ENCODE measurements around the gene ABHD14A. TPM values are rescaled to one million over a fixed set of nuclear protein-coding genes. Genes with fewer than 3 reads are reported as not detected.

The ABHD14A gene
- total and polyA plus RNA-seq, 4 experiments from 2014 or later, result 23.7 to 136 (median 60.0) TPM

DNA sequence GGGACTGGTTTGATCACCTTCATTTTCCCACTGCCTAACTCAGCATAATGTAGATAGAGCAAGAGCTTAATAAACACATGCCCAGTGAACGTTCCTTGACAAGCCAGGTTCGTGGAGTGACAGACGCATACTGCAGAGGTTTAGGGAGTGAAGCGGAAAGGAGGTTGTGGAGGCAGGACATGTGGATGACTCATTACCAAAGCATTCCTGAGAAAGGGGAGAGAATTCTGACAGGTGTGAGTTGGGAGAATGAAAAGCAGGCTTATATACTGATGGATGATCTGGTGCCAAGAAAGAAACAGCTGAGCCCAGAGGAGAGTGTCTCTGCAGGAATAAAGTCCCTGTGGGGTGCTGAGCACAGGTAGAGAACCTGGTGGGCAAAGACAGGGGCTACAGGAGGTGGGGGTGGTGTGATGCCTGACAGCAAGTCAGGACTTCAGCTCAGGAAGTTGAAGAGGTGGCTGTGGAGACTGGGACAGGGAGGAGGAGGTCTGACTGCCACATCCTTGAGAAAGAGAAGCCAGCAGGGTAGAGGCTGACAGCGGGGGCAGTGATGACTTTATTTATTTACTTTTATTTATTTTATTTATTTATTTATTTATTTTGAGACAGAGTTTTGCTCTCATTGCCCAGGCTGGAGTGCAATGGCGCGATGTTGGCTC, 23.2 kb downstream of the ABHD14A start:
- peaks cover 15 to 22% of the 10 kb centered on the region in 2 donors for H3K36me3 Mint-ChIP-seq
- no peaks in the 10 kb centered on the region for H3K27me3 Mint-ChIP-seq
- H3K9me3 Mint-ChIP-seq, result no peaks in the 10 kb centered on the region
- DNase-seq, result no peak
- Histone ChIP-seq H3K4me1 (ENCODE audit: insufficient read depth, low read length) (peaks cover 36% of the 10 kb centered on the region), H3K9me3 (ENCODE audit: control insufficient read depth in 1 of 2, low read length in 2 of 2) (no peaks in the 10 kb centered on the region), H3K27ac (ENCODE audit: low read depth, low read length) (no peak overlapping the region), H3K27me3 (ENCODE audit: insufficient read depth, low read length) (no peaks in the 10 kb centered on the region), H3K4me3 (ENCODE audit: low read length in 2 of 2) (no peak overlapping the region), H3K36me3 (ENCODE audit: insufficient read depth, low read length) (peaks cover 13% of the 10 kb centered on the region)
- intact Hi-C loops (cut with micrococcal nuclease), result loop anchor here (5.0 kb wide), 1 partner anchor 496 kb away; the partner anchor contains the start of gene DCAF1
- H3K27ac Mint-ChIP-seq, result no peak overlapping the region
- H3K4me1 Mint-ChIP-seq, result peaks cover 16 to 36% (median 27%) of the 10 kb centered on the region in 4 donors
- ChIA-PET POLR2A (ENCODE audit: partially characterized antibody) (interaction anchor here (0.6 to 1.4 kb wide), 2 partner anchors 55 to 414 kb away, joined by 3 read pairs; no protein-coding TSS in a partner anchor), CTCF (ENCODE audit: partially characterized antibody) (interaction anchor here (1.0 to 1.4 kb wide), 4 partner anchors 15 to 147 kb away, joined by 3 to 7 read pairs (median 4); partner anchors contain the start of genes ACY1 and DUSP7)
- no peak overlapping the region for H3K4me3 Mint-ChIP-seq

GRCh38 chr3:51998774-51999173, 23.9 kb downstream of the ABHD14A start:
- Mint-ChIP-seq H3K36me3 (peaks cover 14 to 18% of the 10 kb centered on the region in 2 donors), H3K27me3 (no peaks in the 10 kb centered on the region), H3K27ac (no peak overlapping the region), H3K9me3 (no peaks in the 10 kb centered on the region), H3K4me1 (peaks cover 16 to 31% (median 22%) of the 10 kb centered on the region in 4 donors), H3K4me3 (no peak overlapping the region)
- peaks cover 31% of the 10 kb centered on the region for H3K4me1 ChIP-seq (ENCODE audit: insufficient read depth, low read length)
- H3K4me3 ChIP-seq (ENCODE audit: low read length in 2 of 2), result no peak overlapping the region
- H3K36me3 ChIP-seq (ENCODE audit: insufficient read depth, low read length), result peaks cover 12% of the 10 kb centered on the region
- DNase-seq, result no peak
- CTCF ChIA-PET (ENCODE audit: partially characterized antibody), result interaction anchor here (1.0 to 1.4 kb wide), 2 partner anchors 56 to 146 kb away, joined by 3 to 7 read pairs; no protein-coding TSS in a partner anchor
- H3K27ac ChIP-seq (ENCODE audit: low read depth, low read length), result no peak overlapping the region
- no peaks in the 10 kb centered on the region for H3K27me3 ChIP-seq (ENCODE audit: insufficient read depth, low read length)
- intact Hi-C loops (cut with micrococcal nuclease), result loop anchor here (5.0 kb wide), 1 partner anchor 496 kb away; the partner anchor contains the start of gene DCAF1
- POLR2A ChIA-PET (ENCODE audit: partially characterized antibody), result interaction anchor here (1.4 kb wide), 1 partner anchor 54 kb away, joined by 3 read pairs; no protein-coding TSS in a partner anchor
- no peaks in the 10 kb centered on the region for H3K9me3 ChIP-seq (ENCODE audit: control insufficient read depth in 1 of 2, low read length in 2 of 2)

DNA sequence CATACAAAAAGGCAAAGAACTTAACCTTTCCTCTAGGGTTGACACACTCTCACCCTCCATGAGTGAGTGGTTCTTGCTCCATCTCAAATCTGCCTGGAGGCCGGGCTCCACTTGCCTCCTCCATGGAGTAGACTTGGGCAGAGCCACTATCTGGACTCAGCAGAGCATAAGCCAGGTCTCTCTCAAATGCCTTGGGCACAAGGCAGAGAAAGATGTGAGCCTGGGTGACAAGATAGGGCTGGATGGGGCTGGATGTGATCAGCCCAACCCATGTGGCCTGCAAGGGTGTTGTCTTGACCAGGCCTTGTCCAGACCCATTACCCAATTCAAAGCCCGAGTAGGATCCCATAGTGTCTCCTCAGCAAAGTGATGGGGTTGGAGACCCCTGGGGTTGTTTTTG, 25.0 kb downstream of the ABHD14A start:
- H3K4me1 Mint-ChIP-seq, result peaks cover 9 to 20% (median 13%) of the 10 kb centered on the region in 4 donors
- Histone ChIP-seq H3K36me3 (ENCODE audit: insufficient read depth, low read length) (peaks cover 2% of the 10 kb centered on the region), H3K27ac (ENCODE audit: low read depth, low read length) (no peak overlapping the region), H3K9me3 (ENCODE audit: control insufficient read depth in 1 of 2, low read length in 2 of 2) (no peaks in the 10 kb centered on the region), H3K27me3 (ENCODE audit: insufficient read depth, low read length) (no peaks in the 10 kb centered on the region), H3K4me1 (ENCODE audit: insufficient read depth, low read length) (peaks cover 21% of the 10 kb centered on the region), H3K4me3 (ENCODE audit: low read length in 2 of 2) (no peak overlapping the region)
- POLR2A ChIA-PET (ENCODE audit: partially characterized antibody), result no interaction called here
- intact Hi-C loops (cut with micrococcal nuclease), result loop anchor here (5.0 kb wide), 2 partner anchors 337 to 498 kb away; partner anchors contain the start of gene DCAF1
- H3K9me3 Mint-ChIP-seq, result no peaks in the 10 kb centered on the region
- CTCF ChIA-PET (ENCODE audit: partially characterized antibody), result interaction anchor here (0.6 to 10.6 kb wide), 4 partner anchors 55 to 588 kb away, joined by 3 to 147 read pairs (median 114); partner anchors contain the start of gene DUSP7
- H3K27me3 Mint-ChIP-seq, result no peaks in the 10 kb centered on the region
- DNase-seq, result no peak
- H3K36me3 Mint-ChIP-seq, result peaks cover 4 to 7% of the 10 kb centered on the region in 2 donors
- H3K27ac Mint-ChIP-seq, result no peak overlapping the region
- H3K4me3 Mint-ChIP-seq, result no peak overlapping the region

GRCh38 chr3:52001443-52001974, 26.6 kb downstream of the ABHD14A start:
- intact Hi-C loops (cut with micrococcal nuclease), result loop anchor here (1.0 to 5.0 kb wide), 6 partner anchors 56 to 446 kb away; partner anchors contain the start of gene PARP3
- POLR2A ChIA-PET (ENCODE audit: partially characterized antibody), result interaction anchor here (0.7 to 2.5 kb wide), 7 partner anchors 9 to 143 kb away, joined by 3 to 14 read pairs (median 6); partner anchors contain the start of gene DUSP7
- no peaks in the 10 kb centered on the region for H3K27me3 Mint-ChIP-seq
- no peak overlapping the region for H3K27ac ChIP-seq (ENCODE audit: low read depth, low read length)
- H3K4me3 ChIP-seq (ENCODE audit: low read length in 2 of 2), result no peak overlapping the region
- no peaks in the 10 kb centered on the region for H3K36me3 Mint-ChIP-seq
- peaks cover 3 to 22% (median 12%) of the 10 kb centered on the region in 4 donors for H3K4me1 Mint-ChIP-seq
- no peaks in the 10 kb centered on the region for H3K9me3 Mint-ChIP-seq
- CTCF ChIA-PET (ENCODE audit: partially characterized antibody), result interaction anchor here (0.6 to 10.6 kb wide), 21 partner anchors 9 to 446 kb away, joined by 3 to 147 read pairs (median 4); partner anchors contain the start of genes DUSP7, PARP3 and RRP9
- H3K27ac Mint-ChIP-seq, result peak overlapping the region in 4 of 7 donors; percentile 46 to 80 (median 60)
- H3K4me1 ChIP-seq (ENCODE audit: insufficient read depth, low read length), result peaks cover 21% of the 10 kb centered on the region
- H3K36me3 ChIP-seq (ENCODE audit: insufficient read depth, low read length), result no peaks in the 10 kb centered on the region
- H3K4me3 Mint-ChIP-seq, result peak overlapping the region in 5 of 8 donors; percentile 4 to 26 (median 8)
- no peaks in the 10 kb centered on the region for H3K9me3 ChIP-seq (ENCODE audit: control insufficient read depth in 1 of 2, low read length in 2 of 2)
- H3K27me3 ChIP-seq (ENCODE audit: insufficient read depth, low read length), result no peaks in the 10 kb centered on the region
- DNase-seq, result peak; percentile 81 to 86 (median 84)

GRCh38 chr3:52002748-52003147, 27.9 kb downstream of the ABHD14A start:
- Histone ChIP-seq H3K4me3 (ENCODE audit: low read length in 2 of 2) (no peak overlapping the region), H3K36me3 (ENCODE audit: insufficient read depth, low read length) (no peaks in the 10 kb centered on the region), H3K27me3 (ENCODE audit: insufficient read depth, low read length) (no peaks in the 10 kb centered on the region), H3K27ac (ENCODE audit: low read depth, low read length) (no peak overlapping the region), H3K4me1 (ENCODE audit: insufficient read depth, low read length) (peaks cover 22% of the 10 kb centered on the region), H3K9me3 (ENCODE audit: control insufficient read depth in 1 of 2, low read length in 2 of 2) (no peaks in the 10 kb centered on the region)
- intact Hi-C loops (cut with micrococcal nuclease), result loop anchor here (5.0 kb wide), 1 partner anchor 335 kb away; no protein-coding TSS in a partner anchor
- no peak for DNase-seq
- Mint-ChIP-seq H3K9me3 (no peaks in the 10 kb centered on the region), H3K36me3 (no peaks in the 10 kb centered on the region), H3K4me1 (peaks cover 3 to 22% (median 12%) of the 10 kb centered on the region in 4 donors), H3K4me3 (no peak overlapping the region), H3K27ac (peak overlapping the region in 1 of 7 donors; percentile 84), H3K27me3 (no peaks in the 10 kb centered on the region)
- ChIA-PET POLR2A (ENCODE audit: partially characterized antibody) (interaction anchor here (2.5 kb wide), 1 partner anchor 142 kb away, joined by 10 read pairs; no protein-coding TSS in a partner anchor), CTCF (ENCODE audit: partially characterized antibody) (interaction anchor here (1.0 to 10.6 kb wide), 10 partner anchors 29 to 336 kb away, joined by 3 to 147 read pairs (median 10); partner anchors contain the start of genes DUSP7, PARP3 and RRP9)

- intact Hi-C loops (cut with micrococcal nuclease), result loop anchor here (5.0 kb wide), 1 partner anchor 333 kb away; no protein-coding TSS in a partner anchor
- Mint-ChIP-seq H3K4me3 (no peak overlapping the region), H3K27me3 (no peaks in the 10 kb centered on the region), H3K4me1 (peaks cover 3 to 22% (median 12%) of the 10 kb centered on the region in 4 donors), H3K9me3 (no peaks in the 10 kb centered on the region), H3K36me3 (no peaks in the 10 kb centered on the region), H3K27ac (no peak overlapping the region)
- DNase-seq, result no peak
- H3K36me3 ChIP-seq (ENCODE audit: insufficient read depth, low read length), result no peaks in the 10 kb centered on the region
- peaks cover 22% of the 10 kb centered on the region for H3K4me1 ChIP-seq (ENCODE audit: insufficient read depth, low read length)
- H3K4me3 ChIP-seq (ENCODE audit: low read length in 2 of 2), result no peak overlapping the region
- POLR2A ChIA-PET (ENCODE audit: partially characterized antibody), result interaction anchor here (0.7 to 1.8 kb wide), 4 partner anchors 8 to 141 kb away, joined by 3 to 10 read pairs (median 4); partner anchors contain the start of genes DUSP7 and RPL29
- CTCF ChIA-PET (ENCODE audit: partially characterized antibody), result interaction anchor here (0.6 to 10.6 kb wide), 11 partner anchors 8 to 552 kb away, joined by 3 to 147 read pairs (median 4); partner anchors contain the start of gene DUSP7
- no peak overlapping the region for H3K27ac ChIP-seq (ENCODE audit: low read depth, low read length)
- no peaks in the 10 kb centered on the region for H3K27me3 ChIP-seq (ENCODE audit: insufficient read depth, low read length)
- no peaks in the 10 kb centered on the region for H3K9me3 ChIP-seq (ENCODE audit: control insufficient read depth in 1 of 2, low read length in 2 of 2)
These were observed 29.4 kb downstream of the ABHD14A start for GRCh38 chr3:52004163-52004787.

Measured in CD4-positive, alpha-beta memory T cell (primary cell).